NB4 (cell line): ENCODE data around the gene ZNF609.

Experiments used
- DNase-seq: peaks from one replicate; pipeline ENCODE4 v3.0.0; 2010; ENCODE audit warnings: low read depth
- H3K4me3 ChIP-seq: one replicate; pipeline ENCODE4 v1.5.1; 2011; ENCODE audit warnings: mild to moderate bottlenecking, low read depth, low read length, moderate library complexity
- CTCF ChIP-seq: IDR thresholded peaks from one replicate; pipeline ENCODE4 v1.5.1; 2012; ENCODE audit warnings: low read depth, low read length
- MAX ChIP-seq: IDR thresholded peaks from 2 replicates; pipeline ENCODE4 v1.6.1; 2011; ENCODE audit warnings: low read depth, low read length
- MYC ChIP-seq: IDR thresholded peaks from 2 replicates; pipeline ENCODE4 v1.6.1; 2011; ENCODE audit warnings: low read depth, low read length
- POLR2A ChIP-seq: IDR thresholded peaks from 2 replicates; pipeline ENCODE4 v1.6.1; 2011; ENCODE audit warnings: mild to moderate bottlenecking; ENCODE audit not compliant: insufficient read length; ENCODE audit errors: extremely low read depth

Gene ZNF609

GRCh38 chr15:64460206-64460723, at the start of gene ZNF609:
ZNF609 (plus strand) TSS chr15:64460578; CDS start chr15:64499420, 38,842 bp downstream.
- peak; percentile 47 for TF ChIP-seq POLR2A
- TF ChIP-seq CTCF = no peak
- peak; percentile 63 for TF ChIP-seq MYC
- TF ChIP-seq MAX = no peak; the same call in 1 of the 2 replicates
- DNase-seq = peak; percentile 92
- H3K4me3 ChIP-seq = peak within 1 kb of the TSS; percentile 80

GRCh38 chr15:64412216-64412615, 48.2 kb upstream of the ZNF609 start:
- TF ChIP-seq MAX (no peak), POLR2A (no peak), MYC (no peak), CTCF (no peak)
- DNase-seq = no peak
- H3K4me3 ChIP-seq = no peak overlapping the region

DNA sequence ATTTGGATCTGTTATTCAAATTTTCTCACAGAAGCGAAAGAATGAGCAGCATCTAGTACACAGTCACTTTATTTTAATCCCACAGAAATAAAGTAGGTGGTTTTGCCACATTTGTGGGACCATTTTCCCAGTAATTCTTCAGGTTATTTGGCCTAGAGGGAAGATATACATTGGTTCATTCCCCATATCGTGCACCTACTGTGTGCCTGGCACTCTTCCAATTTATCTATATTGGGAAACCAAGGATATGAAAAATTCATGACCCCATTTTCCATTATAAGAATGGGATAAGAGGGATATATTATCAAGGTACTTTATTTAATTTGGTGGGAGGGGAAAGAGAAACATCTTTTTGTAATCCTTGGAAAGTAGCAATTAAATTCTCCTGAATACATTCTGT, 37.7 kb upstream of the ZNF609 start:
- DNase-seq = no peak
- no peak for TF ChIP-seq MAX
- no peak for TF ChIP-seq POLR2A
- TF ChIP-seq CTCF = no peak
- no peak for TF ChIP-seq MYC
- no peak overlapping the region for H3K4me3 ChIP-seq

DNA sequence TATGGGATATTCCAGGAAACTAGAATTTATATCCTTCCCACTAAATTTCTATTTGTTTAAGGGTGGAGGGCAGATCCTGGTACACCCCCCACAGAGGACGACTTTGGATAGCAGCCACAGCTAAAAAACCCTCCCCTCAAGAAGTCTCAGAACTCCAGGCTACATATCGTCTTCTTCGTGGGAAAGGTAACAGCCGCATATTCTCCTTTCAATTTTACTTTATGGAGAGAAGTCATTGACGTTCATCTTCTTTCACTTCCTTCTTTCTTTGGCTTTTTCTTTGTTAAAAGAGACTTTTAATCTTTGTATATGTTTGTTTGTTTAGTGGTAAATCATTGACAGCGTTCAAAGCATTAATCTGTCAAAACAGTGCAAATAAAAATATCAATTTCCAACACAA, 36.4 kb upstream of the ZNF609 start:
- no peak for TF ChIP-seq MYC
- no peak for TF ChIP-seq POLR2A
- TF ChIP-seq MAX = no peak
- TF ChIP-seq CTCF = no peak
- DNase-seq = no peak
- no peak overlapping the region for H3K4me3 ChIP-seq

GRCh38 chr15:64425221-64425620, 35.2 kb upstream of the ZNF609 start:
- no peak for DNase-seq
- H3K4me3 ChIP-seq = no peak overlapping the region
- TF ChIP-seq CTCF (no peak), MYC (no peak), POLR2A (no peak), MAX (no peak)
